ENCODE results near the gene CRKL. TPM values are rescaled to one million over a fixed set of nuclear protein-coding genes. Genes with fewer than 3 reads are reported as not detected.

Gene CRKL
- total and polyA plus RNA-seq, 2 donors (not counting 1 experiment from before 2014, with no cell fraction given) = 17.1 to 76.7 TPM

DNA sequence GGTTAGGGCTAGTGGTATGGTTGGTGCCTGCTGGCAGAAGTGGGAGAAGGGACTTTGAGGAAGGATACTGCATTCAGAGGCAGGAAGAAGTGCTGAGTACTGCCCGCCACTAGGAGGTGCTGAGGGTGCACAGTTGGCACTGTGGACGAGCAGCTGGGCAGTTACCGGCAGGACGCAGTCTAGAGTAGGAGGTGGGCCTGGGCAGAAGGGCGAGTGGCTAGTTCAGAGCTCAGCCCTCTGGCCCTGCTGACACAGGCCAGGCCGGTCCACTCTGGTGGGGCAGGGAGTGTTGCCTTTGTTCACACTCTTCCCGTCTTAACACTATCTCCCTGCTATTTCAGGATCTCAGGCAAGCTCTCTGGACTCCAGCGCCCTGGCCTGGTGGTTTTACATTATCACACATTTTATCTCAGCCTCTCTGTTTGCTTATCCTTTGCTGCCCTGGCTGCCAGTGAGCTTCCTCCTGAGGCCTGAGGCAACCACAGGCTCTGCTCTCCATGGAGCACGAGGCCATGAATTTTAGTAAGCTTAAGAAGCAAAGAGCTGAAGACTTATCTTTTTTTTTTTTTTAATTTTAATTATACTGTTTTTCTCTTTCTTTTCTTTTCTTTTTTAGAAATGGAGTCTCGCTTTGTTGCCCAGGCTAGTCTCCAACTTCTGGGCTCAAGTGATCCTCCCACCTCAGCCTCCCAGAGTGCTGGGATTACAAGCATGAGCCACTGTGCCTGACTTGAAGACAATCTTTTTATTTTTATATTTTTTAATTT is 31.5 kb upstream of the CRKL start:
- no peak overlapping the region for H3K27ac ChIP-seq (ENCODE audit: low read length in 2 of 2)
- H2AFZ ChIP-seq (ENCODE audit: insufficient read depth, low read depth, low read length, poor library complexity, severe bottlenecking) = no peak overlapping the region
- Mint-ChIP-seq H3K27me3 (no peaks in the 10 kb centered on the region), H3K9me3 (ENCODE audit: insufficient read depth) (no peaks in the 10 kb centered on the region), H3K4me3 (no peak overlapping the region), H3K4me1 (no peaks in the 10 kb centered on the region), H3K27ac (no peak overlapping the region)
- ATAC-seq (ENCODE audit: low read depth) (peak; percentile 56), DNase-seq (peak; percentile 60)
- no peaks in the 10 kb centered on the region for H3K79me2 ChIP-seq (ENCODE audit: control insufficient read depth, insufficient read depth, low read length)
- CTCF ChIA-PET = interaction anchor here (0.5 to 1.1 kb wide), 11 partner anchors 10 to 761 kb away, joined by 3 to 4 read pairs (median 3); partner anchors contain the start of gene SDF2L1
- H3K9ac ChIP-seq (ENCODE audit: low read length) = no peak overlapping the region
- H4K20me1 ChIP-seq (ENCODE audit: control insufficient read depth, insufficient read depth, low read length, poor library complexity, severe bottlenecking) = no peaks in the 10 kb centered on the region
- H3K27me3 ChIP-seq (replicated peaks in 1 of 4; ENCODE audit: control extremely low read depth in 1 of 4, control insufficient read depth in 3 of 4, insufficient read depth in 4 of 4, low read length in 3 of 4) = no peaks in the 10 kb centered on the region
- no peaks in the 10 kb centered on the region for H3K4me1 ChIP-seq (ENCODE audit: control insufficient read depth in 2 of 2, insufficient read depth in 2 of 2, low read length in 2 of 2)
- no peaks in the 10 kb centered on the region for H3K9me3 ChIP-seq (ENCODE audit: control extremely low read depth in 1 of 3, control insufficient read depth in 2 of 3, insufficient read depth in 1 of 3, low read length in 2 of 3)
- WGBS (ENCODE audit: insufficient coverage) = 44% methylated on average over 7 of the region's 10 CpGs
- intact Hi-C loops (cut with micrococcal nuclease) = no loop called here
- H3K4me3 ChIP-seq (ENCODE audit: control extremely low read depth in 1 of 5, extremely low read depth in 1 of 5, insufficient read depth in 1 of 5, low read depth in 2 of 5, low read length in 4 of 5) = no peak overlapping the region
- TF ChIP-seq, protein P1, sequence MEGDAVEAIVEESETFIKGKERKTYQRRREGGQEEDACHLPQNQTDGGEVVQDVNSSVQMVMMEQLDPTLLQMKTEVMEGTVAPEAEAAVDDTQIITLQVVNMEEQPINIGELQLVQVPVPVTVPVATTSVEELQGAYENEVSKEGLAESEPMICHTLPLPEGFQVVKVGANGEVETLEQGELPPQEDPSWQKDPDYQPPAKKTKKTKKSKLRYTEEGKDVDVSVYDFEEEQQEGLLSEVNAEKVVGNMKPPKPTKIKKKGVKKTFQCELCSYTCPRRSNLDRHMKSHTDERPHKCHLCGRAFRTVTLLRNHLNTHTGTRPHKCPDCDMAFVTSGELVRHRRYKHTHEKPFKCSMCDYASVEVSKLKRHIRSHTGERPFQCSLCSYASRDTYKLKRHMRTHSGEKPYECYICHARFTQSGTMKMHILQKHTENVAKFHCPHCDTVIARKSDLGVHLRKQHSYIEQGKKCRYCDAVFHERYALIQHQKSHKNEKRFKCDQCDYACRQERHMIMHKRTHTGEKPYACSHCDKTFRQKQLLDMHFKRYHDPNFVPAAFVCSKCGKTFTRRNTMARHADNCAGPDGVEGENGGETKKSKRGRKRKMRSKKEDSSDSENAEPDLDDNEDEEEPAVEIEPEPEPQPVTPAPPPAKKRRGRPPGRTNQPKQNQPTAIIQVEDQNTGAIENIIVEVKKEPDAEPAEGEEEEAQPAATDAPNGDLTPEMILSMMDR (IDR thresholded peaks at IDR 0.05) = peak; percentile 73
- TF ChIP-seq EZH2 (IDR thresholded peaks at IDR 0.05; ENCODE audit: borderline replicate concordance, insufficient read depth, low read depth, low read length, poor library complexity, severe bottlenecking) = no peak
- H3K4me2 ChIP-seq (replicated peaks; ENCODE audit: low read depth, low read length, poor library complexity, severe bottlenecking) = no peak overlapping the region
- POLR2A ChIA-PET = interaction anchor here (0.7 kb wide), 1 partner anchor 12 kb away, joined by 3 read pairs; no protein-coding TSS in a partner anchor
- H3K36me3 ChIP-seq (replicated peaks in 1 of 2; ENCODE audit: control extremely low read depth in 1 of 2, control insufficient read depth in 1 of 2, extremely low read depth in 1 of 2, insufficient read depth in 2 of 2, low read length in 1 of 2) = peaks cover 0 to 49% of the 10 kb centered on the region in 2 experiments

DNA sequence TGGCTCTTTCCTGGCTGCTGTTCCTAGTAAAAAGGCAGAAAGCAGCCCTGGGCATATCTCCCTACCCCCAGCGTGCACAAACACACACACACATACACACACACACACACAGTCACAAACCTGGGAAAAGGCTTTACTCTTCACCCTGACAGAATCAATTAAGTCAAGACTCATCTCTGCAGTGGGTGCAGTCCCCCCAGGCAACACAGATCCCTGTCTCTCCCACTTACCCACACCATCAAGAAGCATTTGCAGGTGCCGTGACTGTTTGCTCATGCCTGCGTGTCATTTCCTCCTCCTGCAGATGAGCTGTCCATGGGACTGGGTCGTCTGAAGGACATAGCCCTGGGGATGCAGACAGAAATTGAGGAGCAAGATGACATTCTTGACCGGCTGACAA is 29.8 kb upstream of the CRKL start:
- H3K9me3 Mint-ChIP-seq (ENCODE audit: insufficient read depth) = no peaks in the 10 kb centered on the region
- Histone ChIP-seq H3K9me3 (ENCODE audit: control extremely low read depth in 1 of 3, control insufficient read depth in 2 of 3, insufficient read depth in 1 of 3, low read length in 2 of 3) (no peaks in the 10 kb centered on the region), H2AFZ (ENCODE audit: insufficient read depth, low read depth, low read length, poor library complexity, severe bottlenecking) (no peak overlapping the region), H3K4me1 (ENCODE audit: control insufficient read depth in 2 of 2, insufficient read depth in 2 of 2, low read length in 2 of 2) (no peaks in the 10 kb centered on the region), H3K4me3 (ENCODE audit: control extremely low read depth in 1 of 5, extremely low read depth in 1 of 5, insufficient read depth in 1 of 5, low read depth in 2 of 5, low read length in 4 of 5) (no peak overlapping the region), H4K20me1 (ENCODE audit: control insufficient read depth, insufficient read depth, low read length, poor library complexity, severe bottlenecking) (no peaks in the 10 kb centered on the region), H3K27me3 (replicated peaks in 1 of 4; ENCODE audit: control extremely low read depth in 1 of 4, control insufficient read depth in 3 of 4, insufficient read depth in 4 of 4, low read length in 3 of 4) (no peaks in the 10 kb centered on the region), H3K9ac (ENCODE audit: low read length) (no peak overlapping the region), H3K79me2 (ENCODE audit: control insufficient read depth, insufficient read depth, low read length) (no peaks in the 10 kb centered on the region), H3K4me2 (replicated peaks; ENCODE audit: low read depth, low read length, poor library complexity, severe bottlenecking) (no peak overlapping the region), H3K36me3 (replicated peaks in 1 of 2; ENCODE audit: control extremely low read depth in 1 of 2, control insufficient read depth in 1 of 2, extremely low read depth in 1 of 2, insufficient read depth in 2 of 2, low read length in 1 of 2) (peaks cover 0 to 43% of the 10 kb centered on the region in 2 experiments), H3K27ac (ENCODE audit: low read length in 2 of 2) (no peak overlapping the region)
- no peaks in the 10 kb centered on the region for H3K27me3 Mint-ChIP-seq
- POLR2A ChIA-PET = no interaction called here
- no peaks in the 10 kb centered on the region for H3K4me1 Mint-ChIP-seq
- TF ChIP-seq EZH2 (IDR thresholded peaks at IDR 0.05; ENCODE audit: borderline replicate concordance, insufficient read depth, low read depth, low read length, poor library complexity, severe bottlenecking) = no peak
- TF ChIP-seq, protein P1 (IDR thresholded peaks at IDR 0.05) = no peak
- no peak overlapping the region for H3K4me3 Mint-ChIP-seq
- 95% methylated on average over 5 of the region's 5 CpGs for WGBS (ENCODE audit: insufficient coverage)
- DNase-seq = no peak
- CTCF ChIA-PET = no interaction called here
- ATAC-seq (ENCODE audit: low read depth) = no peak
- intact Hi-C loops (cut with micrococcal nuclease) = no loop called here
- H3K27ac Mint-ChIP-seq = no peak overlapping the region
